HepG2 (cell line): ENCODE data around the gene UTP25. TPM values are rescaled to one million over a fixed set of nuclear protein-coding genes. Genes with fewer than 3 reads are reported as not detected.

ENCODE experiments used
- ATAC-seq: fragments of 200-7000 bp; cut with Tn5 transposase; 3 replicates; pipeline ENCODE4 v1.9.1; 2020; ENCODE audit warnings: mild to moderate bottlenecking, moderate library complexity
- BruUV-seq: library from RNA; stranded (reverse); fragments of 400-500 nt; replicated peaks from 2 replicates; lab custom pipeline; 2021; lab: Mats Ljungman, UMichigan
- CTCF ChIA-PET: fragments of 300-600 bp; formaldehyde crosslinking; extraction: SDS; loops from one replicate; lab custom pipeline; 2021; ENCODE audit warnings: low total read pairs, inconsistent platforms, low intra/inter-chr PET ratio; lab: Yijun Ruan, JAX
- POLR2A ChIA-PET: fragments of 350-600 bp; sonication (Branson Sonifier 250); formaldehyde crosslinking; loops from one replicate; lab custom pipeline; 2020; ENCODE audit warnings: antibody characterized with exemption, inconsistent platforms; lab: Yijun Ruan, JAX
- DNase-seq: peaks from one replicate; pipeline ENCODE4 v3.0.0-alpha.2; 2015; ENCODE audit warnings: low spot score
- FAIRE-seq: peaks from 3 replicates; lab custom pipeline; 2011; peaks lifted over from hg19 to GRCh38; lab: Jason Lieb, UNC
- H2AFZ ChIP-seq: one replicate; pipeline ENCODE4 v1.6.1; 2011; ENCODE audit warnings: low read length, inconsistent platforms
- H3K27ac ChIP-seq: fragments of 300-600 bp; 3 replicates; pipeline ENCODE4 v1.8.0; 2011; ENCODE audit warnings: mixed run types, mild to moderate bottlenecking, mixed read lengths, low read length, inconsistent platforms; ENCODE audit not compliant: insufficient read depth; ENCODE audit errors: extremely low read length
- H3K27me3 ChIP-seq, 2 experiments: fragments of 200-600 bp in 1 of 2; 2 replicates in 1 of 2; 3 replicates in 1 of 2; pipeline versions ENCODE4 v1.6.0 to v1.8.0; 2011; ENCODE audit warnings: low read length in 2 of 2, mild to moderate bottlenecking in 2 of 2, moderate library complexity in 2 of 2, inconsistent platforms in 1 of 2; ENCODE audit not compliant: insufficient read depth in 2 of 2, control insufficient read depth in 1 of 2
- H3K36me3 ChIP-seq, 2 experiments: fragments of 200-600 bp in 1 of 2; replicated peaks in 1 of 2; 2 replicates in 1 of 2; 3 replicates in 1 of 2; pipeline versions ENCODE4 v1.5.1 to v1.8.0; 2011; ENCODE audit warnings: low read length in 2 of 2, inconsistent platforms in 1 of 2; ENCODE audit not compliant: insufficient read depth in 2 of 2, control insufficient read depth in 1 of 2
- H3K4me1 ChIP-seq: 2 replicates; pipeline ENCODE4 v1.5.1; 2012; ENCODE audit warnings: low read length, inconsistent platforms; ENCODE audit not compliant: insufficient read depth
- H3K4me2 ChIP-seq: 2 replicates; pipeline ENCODE4 v1.6.0; 2011; ENCODE audit warnings: low read depth, low read length, inconsistent platforms
- H3K4me3 ChIP-seq, 3 experiments: fragments of 200-600 bp in 1 of 3; sonication (generic), shearing (Covaris generic) in 1 of 3; replicated peaks in 1 of 3; 2 replicates each; pipeline ENCODE4 v1.5.1; 2011 to 2016; ENCODE audit warnings: low read length in 3 of 3, inconsistent platforms in 2 of 3, low read depth in 2 of 3, mild to moderate bottlenecking in 2 of 3, control low read depth in 1 of 3, mixed read lengths in 1 of 3; ENCODE audit not compliant: insufficient read depth in 1 of 3
- H3K79me2 ChIP-seq: one replicate; pipeline ENCODE4 v1.6.1; 2011; ENCODE audit warnings: low read length, inconsistent platforms; ENCODE audit not compliant: insufficient read depth
- H3K9ac ChIP-seq: 2 replicates; pipeline ENCODE4 v1.6.0; 2011; ENCODE audit warnings: mild to moderate bottlenecking, low read depth, low read length, inconsistent platforms; ENCODE audit not compliant: insufficient read depth
- H3K9me3 ChIP-seq: 2 replicates; pipeline ENCODE4 v1.5.1; 2012; ENCODE audit warnings: mild to moderate bottlenecking, low read length
- H4K20me1 ChIP-seq: 2 replicates; pipeline ENCODE4 v1.6.0; 2011; ENCODE audit warnings: inconsistent platforms, mild to moderate bottlenecking, low read length, moderate library complexity; ENCODE audit not compliant: insufficient read depth
- ARID4A ChIP-seq: sonication (generic); formaldehyde crosslinking; IDR thresholded peaks from 2 replicates; pipeline ENCODE4 v1.5.0; 2020; ENCODE audit warnings: mild to moderate bottlenecking, missing genetic modification reagents, borderline replicate concordance
- CHCHD3 ChIP-seq: sonication (generic); formaldehyde crosslinking; IDR thresholded peaks from 2 replicates; pipeline ENCODE4 v1.8.0; 2022; ENCODE audit warnings: mild to moderate bottlenecking, missing genetic modification reagents, moderate library complexity
- HDAC6 ChIP-seq: fragments of 200-600 bp; sonication (generic); IDR thresholded peaks from 2 replicates; pipeline ENCODE4 v1.7.0; 2017; ENCODE audit warnings: mild to moderate bottlenecking, antibody characterized with exemption, low read length, low read depth
- HMGXB3 ChIP-seq: sonication (generic); formaldehyde crosslinking; IDR thresholded peaks from 2 replicates; pipeline ENCODE4 v1.4.0; 2020; ENCODE audit warnings: missing genetic modification reagents, borderline replicate concordance
- MEIS1 ChIP-seq: sonication (generic); formaldehyde crosslinking; IDR thresholded peaks from 2 replicates; pipeline ENCODE4 v1.9.0; 2021; ENCODE audit warnings: mild to moderate bottlenecking, missing genetic modification reagents, moderate library complexity, borderline replicate concordance
- SUZ12 ChIP-seq: fragments of 150-350 bp; IDR thresholded peaks from 2 replicates; pipeline ENCODE4 v1.6.1; 2014; ENCODE audit warnings: low read depth, low read length
- ZNF17 ChIP-seq: sonication (generic); formaldehyde crosslinking; IDR thresholded peaks from 2 replicates; pipeline ENCODE4 v1.5.0; 2020; ENCODE audit warnings: mild to moderate bottlenecking, missing genetic modification reagents
- ZNF292 ChIP-seq: sonication (generic); formaldehyde crosslinking; IDR thresholded peaks from 2 replicates; pipeline ENCODE4 v1.8.1; 2022; ENCODE audit warnings: mild to moderate bottlenecking, low read depth, missing genetic modification reagents, borderline replicate concordance
- ZNF510 ChIP-seq: sonication (generic); formaldehyde crosslinking; IDR thresholded peaks from 2 replicates; pipeline ENCODE4 v1.4.0; 2020; ENCODE audit warnings: low read depth, mild to moderate bottlenecking, missing genetic modification reagents
- ZNF605 ChIP-seq: sonication (generic); formaldehyde crosslinking; IDR thresholded peaks from 2 replicates; pipeline ENCODE4 v1.8.0; 2022; ENCODE audit warnings: mild to moderate bottlenecking, missing genetic modification reagents
- WGBS: methylation state at CpG from one replicate; pipeline ENCODE4 v1.1.6; 2017; ENCODE audit warnings: low lambda C conversion rate; 5-methylcytosine and 5-hydroxymethylcytosine counted together
- in situ Hi-C: cut with HindIII; loops from 2 replicates; pipeline ENCODE4 v1.10.0; 2017; ENCODE audit warnings: low pct_unique_long_range_greater_than_20kb; ENCODE audit not compliant: extremely low pct_ligation_motif_present
- intact Hi-C: fragments of 100-400 bp; cut with micrococcal nuclease; formaldehyde crosslinking; loops from one replicate; pipeline ENCODE4 v1.10.0; 2022; ENCODE audit not compliant: unreplicated experiment
- polyA plus RNA-seq, 8 experiments: library from polyadenylated mRNA; depleted of rRNA in 3 of 8; stranded (reverse) in 7 of 8; unstranded in 1 of 8; fragments of >200 nt; fragmentation: Illumina TruSeq in 4 of 8; extraction: Trizol in 4 of 8; gene quantifications; 2 replicates each; pipeline versions ENCODE4 v1.2.1 to v1.2.3, GENCODE V29; 2011 to 2016; ENCODE audit warnings: low read depth in 4 of 8, missing spikeins in 1 of 8, mixed read lengths in 1 of 8; ENCODE audit not compliant: insufficient read depth in 1 of 8
- total RNA-seq, 5 experiments: library from RNA; depleted of rRNA; stranded (reverse); fragments of >200 nt; fragmentation: Illumina TruSeq; extraction: Trizol; gene quantifications; 2 replicates each; pipeline ENCODE4 v1.2.3, GENCODE V29; 2016; ENCODE audit warnings: low read depth in 1 of 5
- TF ChIP-seq, protein P1 (sequence below): sonication (generic); formaldehyde crosslinking; IDR thresholded peaks from 2 replicates; pipeline ENCODE4 v1.4.0; 2020; ENCODE audit warnings: missing genetic modification reagents

The UTP25 gene
- total and polyA plus RNA-seq, 2 of the 13 experiments (the other 11 are each of a cell fraction or from before 2014, with no cell fraction given), result 4.8 to 5.7 TPM

GRCh38 chr1:209784265-209785169 is 43.3 kb upstream of the UTP25 start, which contains the start of gene C1orf74:
Gene C1orf74, minus strand, starts transcription at chr1:209784559. Its CDS starts 925 bp downstream, at chr1:209783634.
- ChIA-PET CTCF (no interaction called here), POLR2A (interaction anchor here (0.6 to 0.9 kb wide), 7 partner anchors 10 to 589 kb away, joined by 3 to 4 read pairs (median 3); partner anchors contain the start of gene UTP25)
- DNase-seq, result peak; percentile 83
- H3K27ac ChIP-seq, result peak within 1 kb of the TSS; percentile 34
- peak within 1 kb of the TSS; percentile 74 for H3K4me2 ChIP-seq
- intact Hi-C loops (loop anchor here (2.0 kb wide), 1 partner anchor 42 kb away; the partner anchor contains the start of gene UTP25), in situ Hi-C loops (no loop called here)
- peak; percentile 99 for ATAC-seq
- peaks cover 11% of the 10 kb centered on the region for H3K4me1 ChIP-seq
- peak within 1 kb of the TSS; percentile 48 to 67 (median 49); a peak in 5 of 6 replicates for H3K4me3 ChIP-seq
- H3K9me3 ChIP-seq, result no peaks in the 10 kb centered on the region
- no peak for FAIRE-seq
- no peaks in the 10 kb centered on the region for H4K20me1 ChIP-seq
- no TSS peak for BruUV-seq
- H3K36me3 ChIP-seq, result no peaks in the 10 kb centered on the region
- no peaks in the 10 kb centered on the region for H3K79me2 ChIP-seq
- H3K27me3 ChIP-seq, result peaks cover 0 to 3% of the 10 kb centered on the region in 2 experiments; a peak in 1 of 5 replicates
- H3K9ac ChIP-seq, result peak within 1 kb of the TSS; percentile 63; the same call in 1 of the 2 replicates
- WGBS, result 37% methylated on average over 44 of the region's 48 CpGs
- peak within 1 kb of the TSS; percentile 80 for H2AFZ ChIP-seq
- TF ChIP-seq SUZ12 (no peak), ZNF292 (CRISPR knock-in tag) (no peak), HDAC6 (no peak), ZNF510 (no peak), ZNF605 (CRISPR knock-in tag) (peak; percentile 90), ARID4A (CRISPR knock-in tag) (peak; percentile 32; the same call in 1 of the 2 replicates), ZNF17 (CRISPR knock-in tag) (0 out of 2 replicates have a peak, but pooled peaks have one; percentile 33), MEIS1 (CRISPR knock-in tag) (0 out of 2 replicates have a peak, but pooled peaks have one; percentile 9), HMGXB3 (CRISPR knock-in tag) (no peak), CHCHD3 (CRISPR knock-in tag) (no peak)
- TF ChIP-seq, protein P1, sequence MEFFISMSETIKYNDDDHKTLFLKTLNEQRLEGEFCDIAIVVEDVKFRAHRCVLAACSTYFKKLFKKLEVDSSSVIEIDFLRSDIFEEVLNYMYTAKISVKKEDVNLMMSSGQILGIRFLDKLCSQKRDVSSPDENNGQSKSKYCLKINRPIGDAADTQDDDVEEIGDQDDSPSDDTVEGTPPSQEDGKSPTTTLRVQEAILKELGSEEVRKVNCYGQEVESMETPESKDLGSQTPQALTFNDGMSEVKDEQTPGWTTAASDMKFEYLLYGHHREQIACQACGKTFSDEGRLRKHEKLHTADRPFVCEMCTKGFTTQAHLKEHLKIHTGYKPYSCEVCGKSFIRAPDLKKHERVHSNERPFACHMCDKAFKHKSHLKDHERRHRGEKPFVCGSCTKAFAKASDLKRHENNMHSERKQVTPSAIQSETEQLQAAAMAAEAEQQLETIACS (CRISPR knock-in tag), result peak; percentile 41
